ENCODE measurements around the gene CDH13. TPM values are rescaled to one million over a fixed set of nuclear protein-coding genes. Genes with fewer than 3 reads are reported as not detected.
A peak's percentile ranks its signal among the peaks of the same experiment; 100 is the strongest.

Gene CDH13
- total RNA-seq = 1 to 10 TPM; 4.1 to 7.1 TPM
- long read RNA-seq, partial matches to known transcripts = 0 of 2 reads
- long read RNA-seq, other reads (novel, unspliced or antisense) = 2 of 2 reads

DNA sequence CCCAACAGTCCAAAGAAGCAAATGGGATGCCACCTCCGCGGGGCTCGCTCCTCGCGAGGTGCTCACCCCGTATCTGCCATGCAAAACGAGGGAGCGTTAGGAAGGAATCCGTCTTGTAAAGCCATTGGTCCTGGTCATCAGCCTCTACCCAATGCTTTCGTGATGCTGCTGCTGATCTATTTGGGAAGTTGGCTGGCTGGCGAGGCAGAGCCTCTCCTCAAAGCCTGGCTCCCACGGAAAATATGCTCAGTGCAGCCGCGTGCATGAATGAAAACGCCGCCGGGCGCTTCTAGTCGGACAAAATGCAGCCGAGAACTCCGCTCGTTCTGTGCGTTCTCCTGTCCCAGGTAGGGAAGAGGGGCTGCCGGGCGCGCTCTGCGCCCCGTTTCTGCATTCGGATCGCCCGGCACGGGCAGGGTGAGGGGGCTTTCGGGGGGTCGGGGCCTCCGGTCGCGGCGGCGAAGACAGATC, at the start of gene CDH13:
Gene CDH13, plus strand, starts transcription at position 179 of the 471 bp plus-strand sequence.
- DNase-seq (no peak), ATAC-seq (no peak)
- intact Hi-C loops (cut with DNase I, micrococcal nuclease) = no loop called here

DNA sequence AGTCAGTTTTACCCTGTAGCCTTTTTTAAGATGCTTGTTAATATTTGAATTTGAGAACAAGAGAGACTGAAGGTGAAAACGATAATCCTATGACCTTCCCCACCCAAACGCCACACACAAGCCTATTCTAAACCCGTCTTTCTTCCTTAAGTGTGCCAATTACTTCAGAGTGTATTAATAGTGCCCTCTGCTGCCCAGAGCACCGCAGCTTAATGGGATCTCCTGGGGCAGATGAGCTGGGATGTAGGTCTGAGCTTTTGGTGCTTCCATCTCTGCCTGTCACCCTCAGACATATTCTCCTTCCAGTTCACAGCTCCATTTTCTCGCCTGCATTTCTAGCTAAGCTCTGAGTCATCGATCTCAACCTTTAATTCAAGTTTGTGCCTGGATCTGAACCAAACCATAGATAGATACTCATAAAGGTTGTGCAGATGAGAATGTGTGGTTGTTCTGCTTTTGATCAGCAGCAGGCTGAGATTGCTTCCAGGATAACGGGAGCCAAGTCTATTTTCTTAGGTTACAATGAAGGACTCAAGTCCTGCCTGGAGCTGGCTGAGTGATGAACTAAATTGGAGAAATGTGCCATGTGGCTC, 46.4 kb upstream of the CDH13 start:
- DNase-seq (no peak), ATAC-seq (peak; percentile 72)
- intact Hi-C loops (cut with DNase I, micrococcal nuclease) = no loop called here

DNA sequence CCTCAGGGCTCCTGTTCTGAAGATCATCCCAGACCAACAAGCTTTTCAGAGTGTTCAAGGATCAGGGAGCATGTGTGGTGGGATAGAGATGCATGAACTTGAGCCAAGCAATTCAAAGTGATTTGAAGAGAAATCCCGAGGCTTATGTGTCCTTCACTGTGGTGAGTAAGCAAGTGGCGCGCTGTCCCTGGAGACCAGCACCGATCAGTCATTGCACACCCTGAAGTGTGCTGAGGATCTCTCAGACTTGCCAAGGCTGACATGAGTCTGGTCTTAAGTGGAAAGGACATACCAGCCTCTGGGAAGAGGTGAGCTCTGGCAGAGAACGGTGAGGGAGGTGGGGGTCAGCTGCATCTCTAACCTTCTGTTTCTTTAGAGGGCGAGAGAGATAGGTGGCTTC, 43.8 kb upstream of the CDH13 start:
- intact Hi-C loops (cut with DNase I, micrococcal nuclease) = no loop called here
- no peak for ATAC-seq
- no peak for DNase-seq

DNA sequence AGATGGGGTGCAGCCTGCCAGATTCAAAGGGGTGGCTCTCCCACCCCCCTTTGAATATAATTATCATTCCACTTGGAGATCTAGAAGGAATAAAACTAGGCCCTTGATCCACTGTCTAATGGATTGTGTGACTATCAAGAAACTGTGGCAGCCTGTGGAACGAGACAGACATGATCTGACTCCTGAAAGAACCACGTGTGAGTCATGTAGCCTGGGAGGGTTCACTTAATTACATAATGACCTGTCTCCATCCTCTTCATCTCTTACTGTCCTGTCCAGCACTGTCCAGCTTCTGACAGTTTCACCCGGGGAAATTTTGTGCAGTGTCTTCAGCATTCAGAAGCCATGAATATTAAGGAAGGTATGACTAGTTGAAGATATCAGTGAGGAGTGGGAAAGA, 43.3 kb upstream of the CDH13 start:
- DNase-seq (no peak), ATAC-seq (no peak)
- intact Hi-C loops (cut with DNase I, micrococcal nuclease) = no loop called here

DNA sequence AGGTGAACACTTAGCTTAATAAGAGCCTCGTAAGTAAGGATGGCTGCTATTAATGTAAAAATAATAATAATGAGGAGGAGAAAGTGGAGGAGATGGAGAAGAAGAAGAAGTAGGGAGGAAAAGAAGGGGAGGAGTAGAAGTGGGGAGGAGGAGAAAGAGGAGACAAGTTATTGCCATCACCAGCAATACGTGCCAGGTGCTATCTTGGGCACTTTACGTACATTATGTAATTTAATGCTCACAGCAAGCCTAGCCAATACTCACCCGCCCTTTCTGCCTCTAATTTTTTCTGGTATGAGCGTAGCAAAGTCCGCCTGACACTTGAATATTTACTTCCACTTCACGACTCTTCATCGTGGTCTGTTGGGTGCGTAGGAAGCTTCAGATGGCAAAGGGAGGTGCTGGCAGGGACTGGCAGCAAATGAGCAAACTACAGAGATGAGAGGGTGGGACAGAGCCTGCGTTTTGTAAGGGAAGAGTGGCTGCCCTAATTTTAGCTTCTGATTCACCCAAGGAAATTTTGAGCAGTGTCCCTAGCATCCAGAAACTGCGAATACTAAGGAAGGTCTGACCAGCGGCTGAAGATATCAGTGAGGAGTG, 42.1 kb upstream of the CDH13 start:
- peak; percentile 44 for ATAC-seq
- intact Hi-C loops (cut with DNase I, micrococcal nuclease) = no loop called here
- no peak for DNase-seq

DNA sequence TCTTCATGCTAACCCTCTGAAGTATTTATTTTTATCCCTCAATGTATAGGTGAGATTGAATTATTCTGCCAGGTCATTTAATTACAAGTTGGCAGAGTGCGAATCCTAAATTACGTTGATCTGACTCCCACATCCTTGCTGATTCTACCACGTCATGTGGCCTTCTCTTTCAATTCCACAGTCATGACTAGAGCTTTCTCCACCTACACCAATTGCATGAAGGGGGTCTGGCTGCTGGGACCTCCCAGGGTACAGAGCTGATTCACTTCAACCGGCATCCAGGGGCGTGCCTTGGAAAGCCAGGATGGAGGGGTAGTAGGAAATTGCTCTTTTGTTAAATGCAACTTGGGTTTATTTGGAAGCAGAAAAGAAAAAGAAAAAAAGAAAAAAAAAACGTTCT, 41.1 kb upstream of the CDH13 start:
- intact Hi-C loops (cut with DNase I, micrococcal nuclease) = no loop called here

DNA sequence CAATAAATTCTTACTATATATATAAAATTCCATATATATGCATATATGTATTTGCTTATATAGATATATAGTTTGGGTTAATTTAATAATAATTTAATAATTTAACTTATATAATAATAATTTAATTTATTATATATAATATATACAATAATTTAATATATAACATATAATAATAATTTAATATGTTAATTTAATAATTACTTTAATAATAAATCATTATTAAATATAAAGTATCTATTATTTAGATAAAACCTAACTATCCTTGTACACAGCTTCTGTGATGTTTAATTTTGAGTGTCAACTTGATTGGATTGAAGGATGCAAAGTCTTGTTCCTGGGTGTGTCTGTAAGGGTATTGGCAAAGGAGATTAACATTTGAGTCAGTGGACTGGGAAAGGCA, 40.6 kb upstream of the CDH13 start:
- intact Hi-C loops (cut with DNase I, micrococcal nuclease) = no loop called here
- no peak for ATAC-seq

More for the DNA sequence above, 41.1 kb upstream of the CDH13 start:
- ATAC-seq (no peak), DNase-seq (no peak)

DNA sequence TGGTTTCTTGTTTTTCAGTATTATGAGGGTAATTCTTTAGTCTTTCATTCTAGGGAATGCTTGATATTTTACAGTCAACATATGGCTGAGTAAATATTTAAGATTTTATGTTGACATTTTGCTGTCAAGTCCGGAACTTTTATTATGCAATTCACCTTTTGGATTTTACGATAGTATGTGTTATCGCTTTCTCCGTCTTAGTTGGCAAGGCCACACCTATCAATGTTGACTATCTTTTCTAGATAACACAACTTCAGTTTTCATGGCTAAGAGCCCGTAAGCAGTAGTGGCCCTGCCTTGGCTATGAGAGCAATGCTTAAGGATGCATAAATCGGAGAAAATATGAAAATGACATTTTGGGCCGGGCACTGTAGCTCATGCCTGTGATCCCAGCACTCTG, 39.5 kb upstream of the CDH13 start:
- ATAC-seq = peak; percentile 95
- intact Hi-C loops (cut with DNase I, micrococcal nuclease) = no loop called here
- DNase-seq = no peak

More for the DNA sequence above, 40.6 kb upstream of the CDH13 start:
- DNase-seq = no peak

DNA sequence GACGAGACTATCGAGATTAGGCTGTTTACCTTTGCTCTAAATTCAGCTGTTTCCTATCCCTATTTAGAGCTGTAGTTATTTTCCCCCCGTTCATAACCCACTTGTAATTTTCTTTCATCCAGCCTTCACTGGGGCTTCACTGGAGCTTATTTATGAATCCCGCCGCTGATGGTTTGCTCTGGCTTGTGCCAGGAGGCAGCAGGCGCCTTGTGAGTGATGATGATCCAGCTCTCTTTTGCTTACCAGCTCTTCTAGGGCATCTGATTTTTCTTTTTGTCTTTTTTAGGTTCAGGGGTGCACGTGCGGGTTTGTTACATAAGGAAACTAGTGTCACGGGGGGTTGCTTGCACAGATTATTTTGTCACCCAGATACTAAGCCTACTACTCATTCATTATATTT, 37.4 kb upstream of the CDH13 start:
- no peak for ATAC-seq

DNA sequence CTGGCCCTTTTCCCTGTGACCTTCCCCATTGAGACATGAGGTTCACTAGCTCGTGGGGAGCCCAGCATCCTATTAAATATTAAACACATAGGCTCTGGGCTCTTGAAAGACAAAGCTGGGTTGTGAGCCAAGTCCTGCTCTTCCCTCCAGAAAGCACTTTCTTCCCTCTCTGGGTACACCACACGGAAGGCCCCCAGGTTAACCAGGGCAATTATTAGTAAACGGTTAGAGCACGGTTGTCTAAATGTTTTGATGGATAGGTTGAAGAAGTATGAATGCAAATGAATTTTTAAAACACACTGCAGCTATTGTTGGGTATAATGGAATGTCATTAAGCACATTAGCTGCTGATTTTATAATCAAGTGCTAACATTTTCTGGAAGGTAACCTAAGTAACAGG, 32.7 kb upstream of the CDH13 start:
- no peak for DNase-seq
- intact Hi-C loops (cut with DNase I, micrococcal nuclease) = no loop called here
- no peak for ATAC-seq

More for the DNA sequence above, 37.4 kb upstream of the CDH13 start:
- no peak for DNase-seq
- intact Hi-C loops (cut with DNase I, micrococcal nuclease) = no loop called here

DNA sequence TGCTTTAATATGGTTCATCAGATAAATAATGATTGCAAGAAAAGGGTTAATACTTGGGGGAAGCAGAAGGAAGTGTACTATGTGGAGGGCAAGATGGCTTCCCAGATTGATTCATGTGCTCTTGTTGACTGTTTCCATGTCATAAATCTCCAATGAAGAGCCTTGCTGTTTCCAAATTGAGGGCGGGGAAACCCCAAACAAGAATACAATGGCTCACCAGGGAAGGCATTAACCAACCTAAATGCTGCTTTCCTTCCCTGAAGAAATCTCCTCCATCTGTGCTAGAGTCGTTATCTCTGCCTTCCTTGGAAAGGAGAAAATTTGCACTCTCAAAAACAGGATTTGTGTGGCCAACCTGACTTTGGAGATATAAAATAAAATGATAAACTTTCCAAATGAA, 28.0 kb upstream of the CDH13 start:
- ATAC-seq = no peak
- no peak for DNase-seq

DNA sequence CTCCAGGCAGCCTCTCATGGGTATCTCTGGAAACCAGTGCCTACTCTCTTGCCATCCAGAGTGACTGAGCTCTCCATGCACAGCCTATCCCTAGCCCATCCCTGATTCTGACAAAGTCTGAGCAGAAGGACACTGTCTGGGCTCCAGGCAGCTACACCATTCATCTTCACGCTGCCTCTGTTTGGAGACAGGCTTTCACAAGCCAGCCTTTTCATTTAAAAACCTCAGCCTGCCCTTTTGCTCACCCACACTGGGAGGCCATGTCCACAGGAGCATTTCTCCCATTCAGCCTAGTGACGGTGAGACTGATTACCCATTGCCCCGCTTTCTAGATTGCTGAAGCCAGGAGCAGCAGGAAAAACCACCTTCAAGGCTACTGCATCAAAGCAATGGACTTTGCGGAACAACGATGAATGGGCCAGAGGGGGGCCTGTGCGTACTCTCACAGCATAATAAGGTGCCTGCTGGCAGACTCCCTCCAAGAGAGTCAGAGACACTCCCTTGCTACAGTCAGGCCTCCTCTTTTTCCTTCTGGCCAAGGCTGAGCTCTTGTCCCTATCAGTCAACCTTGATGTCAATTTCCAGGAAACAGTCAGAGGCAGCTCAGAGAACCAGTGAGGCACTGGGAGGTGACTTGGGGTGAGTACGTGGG, 24.7 kb upstream of the CDH13 start:
- no peak for DNase-seq
- intact Hi-C loops (cut with DNase I, micrococcal nuclease) = no loop called here
- no peak for ATAC-seq

More for the DNA sequence above, 28.0 kb upstream of the CDH13 start:
- intact Hi-C loops (cut with DNase I, micrococcal nuclease) = no loop called here

DNA sequence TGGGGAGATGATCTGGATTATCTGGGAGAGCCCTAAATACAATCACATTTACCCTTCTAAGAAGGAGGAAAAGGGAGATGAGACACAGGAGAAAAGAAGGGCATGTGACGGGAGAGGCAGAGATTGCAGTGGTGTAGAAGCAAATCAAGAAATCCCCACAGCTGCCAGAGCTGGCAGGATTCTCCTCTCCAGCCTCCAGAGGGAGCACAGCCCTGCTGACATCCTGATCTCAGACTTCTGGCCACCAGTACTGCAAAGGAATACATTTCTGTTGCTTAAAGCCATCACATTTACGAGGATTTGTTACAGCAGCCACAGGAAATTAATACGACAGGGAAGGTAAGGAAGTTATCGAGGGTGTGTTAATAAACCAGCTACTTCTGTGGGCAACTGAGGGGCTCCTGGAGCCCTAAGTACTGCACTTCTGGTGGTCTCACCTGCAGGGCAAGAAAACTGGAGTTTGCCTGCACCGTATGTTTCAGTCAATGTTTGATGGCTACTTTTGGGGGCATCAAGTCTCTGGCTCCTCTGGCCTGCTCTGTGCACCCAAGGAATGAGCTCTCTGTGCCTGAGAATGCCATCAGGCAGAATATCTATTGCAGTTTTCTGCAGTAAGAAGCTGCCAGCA, 22.9 kb upstream of the CDH13 start:
- ATAC-seq (peak; percentile 85), DNase-seq (peak in 1 of 2 donors; percentile 37)
- intact Hi-C loops (cut with DNase I, micrococcal nuclease) = no loop called here

DNA sequence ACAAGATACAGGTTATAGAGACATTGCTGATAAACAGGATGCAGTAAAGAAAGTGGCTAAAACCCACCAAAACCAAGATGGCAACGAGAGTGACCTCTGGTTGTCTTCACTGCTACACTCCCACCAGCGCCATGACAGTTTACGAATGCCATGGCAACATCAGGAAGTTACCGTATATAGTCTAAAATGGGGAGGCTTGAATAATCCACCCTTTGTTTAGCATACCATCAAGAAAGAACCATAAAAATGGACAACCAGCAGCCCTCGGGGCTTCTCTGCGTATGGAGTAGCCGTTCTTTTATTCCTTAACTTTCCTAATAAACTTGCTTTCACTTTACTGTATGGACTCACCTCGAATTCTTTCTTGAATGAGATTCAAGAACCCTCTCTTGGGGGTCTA, 21.7 kb upstream of the CDH13 start:
- ATAC-seq (no peak), DNase-seq (no peak)
- intact Hi-C loops (cut with DNase I, micrococcal nuclease) = no loop called here

DNA sequence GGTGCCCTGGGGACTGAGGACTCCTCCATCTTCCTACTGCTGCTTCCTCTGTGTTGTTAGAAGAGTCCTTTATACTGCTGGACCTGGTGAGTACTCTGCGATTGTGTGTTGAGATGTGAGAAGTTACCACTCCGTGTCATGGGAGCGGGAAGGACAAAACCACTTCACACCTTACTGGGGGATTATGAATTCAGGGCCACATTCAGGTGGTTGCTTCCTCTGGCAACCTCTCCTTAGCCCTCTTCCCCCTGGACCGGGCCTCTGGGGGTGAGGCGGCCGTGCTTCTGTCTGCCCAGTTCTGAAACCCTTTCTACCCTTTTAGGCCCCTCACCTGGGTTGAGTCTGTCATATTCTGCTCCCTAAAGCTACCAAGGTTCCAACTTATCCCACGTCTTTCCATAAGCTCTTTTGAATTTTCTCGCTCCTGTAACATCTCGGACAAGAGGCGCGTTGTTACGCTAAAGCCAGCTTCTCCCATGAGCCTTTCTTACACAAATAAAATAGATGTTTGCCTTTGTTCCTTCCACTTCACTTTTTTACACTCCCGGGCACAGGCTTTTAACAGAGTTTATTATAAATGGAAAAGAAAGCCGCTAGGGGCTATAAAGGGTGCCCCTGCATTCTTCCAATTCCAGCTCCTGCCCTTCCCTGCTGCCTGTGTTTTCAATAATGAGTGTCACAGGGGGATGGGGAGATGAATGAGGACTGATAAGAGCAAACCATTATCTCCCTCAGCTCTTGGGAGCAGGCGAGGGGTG, 20.7 kb upstream of the CDH13 start:
- DNase-seq = no peak
- intact Hi-C loops (cut with DNase I, micrococcal nuclease) = no loop called here
- ATAC-seq = no peak

DNA sequence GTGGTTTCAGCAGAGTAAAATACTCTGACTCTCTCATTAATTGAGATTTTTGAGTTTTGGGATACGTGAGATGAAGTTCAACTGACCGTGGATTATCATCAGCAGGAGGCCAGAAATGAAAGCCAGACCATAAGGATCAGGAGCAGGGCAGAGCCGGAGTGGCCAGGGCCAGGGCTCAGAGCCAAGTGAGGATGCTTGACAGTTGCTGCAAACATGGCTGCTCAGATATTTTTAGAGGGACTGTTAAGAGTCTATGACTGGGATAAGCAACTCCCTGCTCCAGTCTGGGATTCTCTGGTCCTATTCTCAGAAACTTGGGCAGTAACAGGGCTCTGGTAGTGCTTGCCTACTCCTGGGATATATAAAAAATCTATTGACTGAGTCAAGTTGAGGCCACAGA, 17.6 kb upstream of the CDH13 start:
- no peak for ATAC-seq
- intact Hi-C loops (cut with DNase I, micrococcal nuclease) = no loop called here

DNA sequence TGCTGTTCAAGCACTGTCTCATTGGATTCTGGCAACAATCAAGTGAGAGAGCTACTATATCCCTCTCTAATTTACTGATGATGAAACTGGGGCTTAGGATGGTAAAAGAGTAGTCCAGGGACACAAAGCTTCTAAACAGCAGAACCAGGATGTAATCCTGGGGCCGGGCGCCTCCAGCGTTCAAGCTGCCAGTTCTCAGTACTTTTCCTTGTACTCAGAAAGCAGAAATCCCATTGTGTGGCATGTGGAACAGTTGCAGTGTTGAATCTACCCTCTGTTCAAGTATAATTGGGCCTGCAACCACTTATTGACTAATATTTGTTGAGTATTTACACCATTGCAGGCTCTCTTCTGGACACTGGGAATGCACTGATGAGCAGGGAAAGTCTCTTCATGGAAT, 14.5 kb upstream of the CDH13 start:
- DNase-seq = no peak
- intact Hi-C loops (cut with DNase I, micrococcal nuclease) = no loop called here
- ATAC-seq = no peak

More for the DNA sequence above, 17.6 kb upstream of the CDH13 start:
- no peak for DNase-seq

DNA sequence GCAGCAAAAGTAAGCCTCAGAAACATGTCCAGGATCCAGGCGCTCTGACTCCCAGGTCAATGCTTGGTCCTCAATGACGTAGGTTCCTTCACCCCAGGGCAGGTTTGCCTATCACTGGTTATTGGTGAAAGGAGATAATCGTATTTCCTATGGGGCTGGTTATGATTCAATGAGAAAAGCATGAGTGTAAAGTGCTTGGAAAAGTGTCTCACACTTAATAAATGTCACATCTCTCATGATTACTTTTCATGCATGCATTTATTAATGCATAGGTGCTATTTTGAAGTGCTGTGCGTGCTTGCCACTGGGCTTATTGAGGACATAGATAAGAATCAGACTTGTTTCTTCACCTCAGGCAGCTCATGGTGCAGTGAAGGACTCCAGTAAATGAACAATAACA, 10.4 kb upstream of the CDH13 start:
- DNase-seq (no peak), ATAC-seq (no peak)
- intact Hi-C loops (cut with DNase I, micrococcal nuclease) = no loop called here

DNA sequence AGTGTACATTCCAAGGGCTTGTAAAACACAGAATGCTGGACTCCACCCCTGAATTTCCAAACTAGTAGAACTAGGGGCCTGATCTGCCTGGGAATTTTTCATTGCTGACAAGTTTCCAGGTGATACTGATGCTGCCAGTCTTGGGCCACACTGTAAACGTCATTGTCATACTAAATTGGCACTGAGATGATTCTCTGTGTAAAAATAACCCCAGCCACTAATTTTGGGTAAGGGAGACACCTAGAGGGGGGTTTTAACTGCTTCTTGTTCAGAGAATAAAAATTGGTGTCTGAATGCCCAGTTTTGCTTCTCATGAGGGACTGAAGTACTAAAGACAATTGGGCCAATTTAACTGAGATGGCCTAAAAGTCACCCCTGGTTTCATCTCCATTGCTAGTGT, 5.0 kb upstream of the CDH13 start:
- ATAC-seq = no peak
- DNase-seq = no peak
- intact Hi-C loops (cut with DNase I, micrococcal nuclease) = no loop called here
